Measurements from ENCODE around the gene LIG3. TPM values are rescaled to one million over a fixed set of nuclear protein-coding genes. Genes with fewer than 3 reads are reported as not detected.
"Not testable (repeated sequence)": the region's sequence is repeated elsewhere in the genome, so short reads cannot be mapped to it uniquely, and the experiment has no call there.

Gene LIG3
- total and polyA plus RNA-seq, 2 of the 4 experiments (the other 2 are of a cell fraction): 36.4 to 41.9 TPM

DNA sequence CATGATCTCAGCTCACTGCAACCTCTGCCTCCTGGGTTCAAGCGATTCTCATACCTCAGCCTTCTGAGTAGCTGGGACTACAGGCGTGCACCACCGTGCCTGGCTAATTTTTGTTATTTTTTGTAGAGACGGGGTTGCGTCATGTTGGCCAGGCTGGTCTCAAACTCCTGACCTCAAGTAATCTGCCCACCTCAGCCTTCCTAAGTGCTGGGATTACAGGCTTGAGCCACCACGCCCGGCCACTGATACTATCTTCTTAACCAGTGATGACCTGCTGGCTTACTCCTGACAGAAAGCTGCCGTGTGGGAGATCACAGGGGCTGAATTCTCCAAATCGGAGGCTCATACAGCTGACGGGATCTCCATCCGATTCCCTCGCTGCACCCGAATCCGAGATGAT is 20.7 kb downstream of the LIG3 start:
- H3K56ac ChIP-seq (ENCODE audit: extremely low read depth, insufficient read depth, low read length); POLR2A ChIA-PET (ENCODE audit: unreplicated experiment); H4K5ac ChIP-seq (ENCODE audit: low read depth, low read length); H2BK15ac ChIP-seq (ENCODE audit: low read depth, low read length); H3K27me3 ChIP-seq (ENCODE audit: control insufficient read depth, insufficient read depth, low read length); H2BK5ac ChIP-seq (ENCODE audit: low read depth, low read length, poor library complexity, severe bottlenecking); dilution Hi-C loops (cut with HindIII; ENCODE audit: low sequenced_read_pairs, unreplicated experiment); BruUV-seq (replicated peaks); in situ Hi-C loops (cut with MboI; ENCODE audit: low sequenced_read_pairs); H3K27ac ChIP-seq (ENCODE audit: insufficient read depth, low read length); ATAC-seq (ENCODE audit: low read depth); H3K9ac ChIP-seq (ENCODE audit: low read depth, low read length); H2BK120ac ChIP-seq (ENCODE audit: low read depth, low read length); H2AK9ac ChIP-seq (replicated peaks; ENCODE audit: low read depth, low read length, poor library complexity); H2AK5ac ChIP-seq (ENCODE audit: low read depth, low read length); H4K20me1 ChIP-seq (ENCODE audit: insufficient read depth, low read length); intact Hi-C loops (cut with micrococcal nuclease); H2BK20ac ChIP-seq (ENCODE audit: low read depth, low read length); H4K8ac ChIP-seq (ENCODE audit: low read depth in 2 of 2, low read length in 2 of 2); DNase-seq; CTCF ChIA-PET; H3K4ac ChIP-seq (ENCODE audit: low read depth, low read length); H4K91ac ChIP-seq (ENCODE audit: insufficient read depth, low read depth, low read length); H3K18ac ChIP-seq (ENCODE audit: low read depth, low read length); H3K14ac ChIP-seq (replicated peaks; ENCODE audit: low read depth, low read length); H3K9me3 ChIP-seq (ENCODE audit: control insufficient read depth, insufficient read depth, low read length); H3K23ac ChIP-seq (ENCODE audit: low read depth, low read length); H3K4me3 ChIP-seq (ENCODE audit: insufficient read depth, low read depth, low read length); H2AFZ ChIP-seq (replicated peaks; ENCODE audit: low read length, poor library complexity); H3K4me2 ChIP-seq (ENCODE audit: low read depth, low read length): not testable (repeated sequence)
- peaks cover 11% of the 10 kb centered on the region for H3K9me1 ChIP-seq (ENCODE audit: insufficient read depth, low read length)
- 100% methylated on average over 4 of the region's 14 CpGs; no CpG with 5 or more reads in 1 of the 2 experiments for WGBS, 2 experiments (ENCODE audit: extremely low coverage in 2 of 2, insufficient read length in 1 of 2)
- H3K36me3 ChIP-seq (ENCODE audit: control insufficient read depth, insufficient read depth, low read length): peaks cover 43% of the 10 kb centered on the region
- peaks cover 0 to 15% of the 10 kb centered on the region in 2 experiments; a peak in 1 of 4 replicates for H3K79me1 ChIP-seq (ENCODE audit: low read depth in 1 of 2, low read length in 2 of 2)
- peaks cover 22% of the 10 kb centered on the region for H3K4me1 ChIP-seq (ENCODE audit: control insufficient read depth, insufficient read depth, low read length)
